ENCODE results near the gene HOXA6. TPM values are rescaled to one million over a fixed set of nuclear protein-coding genes. Genes with fewer than 3 reads are reported as not detected.
A peak's percentile ranks its signal among the peaks of the same experiment; 100 is the strongest.

Gene HOXA6
- total and polyA plus RNA-seq, 4 donors = 0.23 TPM; not detected in 3

GRCh38 chr7:27193335-27194001, 45.9 kb upstream of the HOXA6 start:
- Histone ChIP-seq H3K27ac (ENCODE audit: low read depth in 1 of 2, low read length in 2 of 2) (no peak overlapping the region), H3K4me1 (ENCODE audit: control insufficient read depth in 4 of 4, insufficient read depth in 4 of 4, low read length in 3 of 4) (peaks cover 12 to 20% (median 16%) of the 10 kb centered on the region in 4 donors), H3K4me3 (ENCODE audit: low read depth in 1 of 3, low read length in 3 of 3) (no peak overlapping the region), H3K9ac (ENCODE audit: low read depth in 1 of 2, low read length in 2 of 2) (no peak overlapping the region), H3K9me3 (ENCODE audit: control insufficient read depth in 4 of 4, low read length in 3 of 4) (peaks cover 0 to 6% (median under 1%) of the 10 kb centered on the region in 4 donors), H3K36me3 (ENCODE audit: control insufficient read depth in 4 of 4, insufficient read depth in 3 of 4, low read depth in 1 of 4, low read length in 3 of 4) (no peaks in the 10 kb centered on the region), H3K27me3 (ENCODE audit: control insufficient read depth in 4 of 4, insufficient read depth in 4 of 4, low read length in 3 of 4) (peaks cover 4 to 51% (median 30%) of the 10 kb centered on the region in 4 donors)
- no peak for DNase-seq (ENCODE audit: low spot score)
- TF ChIP-seq FOXA1 (IDR thresholded peaks at IDR 0.05) (no peak), NR2F2 (IDR thresholded peaks at IDR 0.05) (no peak)
- WGBS = 16% methylated on average over 29 of the region's 29 CpGs

- TF ChIP-seq, protein P1, sequence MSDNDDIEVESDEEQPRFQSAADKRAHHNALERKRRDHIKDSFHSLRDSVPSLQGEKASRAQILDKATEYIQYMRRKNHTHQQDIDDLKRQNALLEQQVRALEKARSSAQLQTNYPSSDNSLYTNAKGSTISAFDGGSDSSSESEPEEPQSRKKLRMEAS (IDR thresholded peaks at IDR 0.05) = no peak
- no peak for TF ChIP-seq RAD21 (IDR thresholded peaks at IDR 0.05)
- TF ChIP-seq JUND (IDR thresholded peaks at IDR 0.05) = no peak
- no peak for TF ChIP-seq NR2F2 (IDR thresholded peaks at IDR 0.05)
- TF ChIP-seq TAF1 (conservative IDR thresholded peaks at IDR 0.05) = no peak
- TF ChIP-seq EGR1 (IDR thresholded peaks at IDR 0.05; ENCODE audit: low read depth in 2 of 2) = no peak
- no peak for TF ChIP-seq GABPA (IDR thresholded peaks at IDR 0.05 in 1 of 2, conservative IDR thresholded peaks at IDR 0.05 in 1 of 2)
- TF ChIP-seq, protein P2, sequence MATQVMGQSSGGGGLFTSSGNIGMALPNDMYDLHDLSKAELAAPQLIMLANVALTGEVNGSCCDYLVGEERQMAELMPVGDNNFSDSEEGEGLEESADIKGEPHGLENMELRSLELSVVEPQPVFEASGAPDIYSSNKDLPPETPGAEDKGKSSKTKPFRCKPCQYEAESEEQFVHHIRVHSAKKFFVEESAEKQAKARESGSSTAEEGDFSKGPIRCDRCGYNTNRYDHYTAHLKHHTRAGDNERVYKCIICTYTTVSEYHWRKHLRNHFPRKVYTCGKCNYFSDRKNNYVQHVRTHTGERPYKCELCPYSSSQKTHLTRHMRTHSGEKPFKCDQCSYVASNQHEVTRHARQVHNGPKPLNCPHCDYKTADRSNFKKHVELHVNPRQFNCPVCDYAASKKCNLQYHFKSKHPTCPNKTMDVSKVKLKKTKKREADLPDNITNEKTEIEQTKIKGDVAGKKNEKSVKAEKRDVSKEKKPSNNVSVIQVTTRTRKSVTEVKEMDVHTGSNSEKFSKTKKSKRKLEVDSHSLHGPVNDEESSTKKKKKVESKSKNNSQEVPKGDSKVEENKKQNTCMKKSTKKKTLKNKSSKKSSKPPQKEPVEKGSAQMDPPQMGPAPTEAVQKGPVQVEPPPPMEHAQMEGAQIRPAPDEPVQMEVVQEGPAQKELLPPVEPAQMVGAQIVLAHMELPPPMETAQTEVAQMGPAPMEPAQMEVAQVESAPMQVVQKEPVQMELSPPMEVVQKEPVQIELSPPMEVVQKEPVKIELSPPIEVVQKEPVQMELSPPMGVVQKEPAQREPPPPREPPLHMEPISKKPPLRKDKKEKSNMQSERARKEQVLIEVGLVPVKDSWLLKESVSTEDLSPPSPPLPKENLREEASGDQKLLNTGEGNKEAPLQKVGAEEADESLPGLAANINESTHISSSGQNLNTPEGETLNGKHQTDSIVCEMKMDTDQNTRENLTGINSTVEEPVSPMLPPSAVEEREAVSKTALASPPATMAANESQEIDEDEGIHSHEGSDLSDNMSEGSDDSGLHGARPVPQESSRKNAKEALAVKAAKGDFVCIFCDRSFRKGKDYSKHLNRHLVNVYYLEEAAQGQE (IDR thresholded peaks at IDR 0.05) = no peak
- TF ChIP-seq YY1 (IDR thresholded peaks at IDR 0.05) = no peak
- H3K9me3 ChIP-seq (ENCODE audit: control insufficient read depth in 4 of 4, low read length in 3 of 4) = peaks cover 0 to 6% (median under 1%) of the 10 kb centered on the region in 4 donors
- peaks cover 14 to 26% (median 19%) of the 10 kb centered on the region in 4 donors for H3K4me1 ChIP-seq (ENCODE audit: control insufficient read depth in 4 of 4, insufficient read depth in 4 of 4, low read length in 3 of 4)
- H3K9ac ChIP-seq (ENCODE audit: low read depth in 1 of 2, low read length in 2 of 2) = no peak overlapping the region
- peaks cover 4 to 47% (median 30%) of the 10 kb centered on the region in 4 donors for H3K27me3 ChIP-seq (ENCODE audit: control insufficient read depth in 4 of 4, insufficient read depth in 4 of 4, low read length in 3 of 4)
- DNase-seq (ENCODE audit: low spot score) = no peak
- H3K4me3 ChIP-seq (ENCODE audit: low read depth in 1 of 3, low read length in 3 of 3) = peak overlapping the region in 1 of 3 donors; percentile 42
- H3K27ac ChIP-seq (ENCODE audit: low read depth in 1 of 2, low read length in 2 of 2) = no peak overlapping the region
- 4% methylated on average over 78 of the region's 78 CpGs for WGBS
- H3K36me3 ChIP-seq (ENCODE audit: control insufficient read depth in 4 of 4, insufficient read depth in 3 of 4, low read depth in 1 of 4, low read length in 3 of 4) = no peaks in the 10 kb centered on the region
These were observed 45.2 kb upstream of the HOXA6 start for GRCh38 chr7:27192546-27193334.

GRCh38 chr7:27191833-27192545, 44.4 kb upstream of the HOXA6 start:
- H3K36me3 ChIP-seq (ENCODE audit: control insufficient read depth in 4 of 4, insufficient read depth in 3 of 4, low read depth in 1 of 4, low read length in 3 of 4) = no peaks in the 10 kb centered on the region
- H3K4me1 ChIP-seq (ENCODE audit: control insufficient read depth in 4 of 4, insufficient read depth in 4 of 4, low read length in 3 of 4) = peaks cover 14 to 28% (median 20%) of the 10 kb centered on the region in 4 donors
- WGBS = 10% methylated on average over 42 of the region's 42 CpGs
- no peak overlapping the region for H3K9ac ChIP-seq (ENCODE audit: low read depth in 1 of 2, low read length in 2 of 2)
- H3K4me3 ChIP-seq (ENCODE audit: low read depth in 1 of 3, low read length in 3 of 3) = peak overlapping the region in 1 of 3 donors; percentile 42
- peaks cover 0 to 6% (median under 1%) of the 10 kb centered on the region in 4 donors for H3K9me3 ChIP-seq (ENCODE audit: control insufficient read depth in 4 of 4, low read length in 3 of 4)
- peaks cover 4 to 50% (median 30%) of the 10 kb centered on the region in 4 donors for H3K27me3 ChIP-seq (ENCODE audit: control insufficient read depth in 4 of 4, insufficient read depth in 4 of 4, low read length in 3 of 4)
- H3K27ac ChIP-seq (ENCODE audit: low read depth in 1 of 2, low read length in 2 of 2) = no peak overlapping the region
- no peak for DNase-seq (ENCODE audit: low spot score)
- no peak for TF ChIP-seq EGR1 (IDR thresholded peaks at IDR 0.05; ENCODE audit: low read depth in 2 of 2)
- no peak for TF ChIP-seq CTCF (IDR thresholded peaks at IDR 0.05; ENCODE audit: low read depth, low read length, missing input control)
- no peak for TF ChIP-seq FOXA1 (IDR thresholded peaks at IDR 0.05)
- TF ChIP-seq JUND (IDR thresholded peaks at IDR 0.05) = no peak
- TF ChIP-seq, protein P2 (IDR thresholded peaks at IDR 0.05) = no peak
- no peak for TF ChIP-seq RXRA (IDR thresholded peaks at IDR 0.05)
- TF ChIP-seq, protein P1 (IDR thresholded peaks at IDR 0.05) = no peak
- no peak for TF ChIP-seq HNF4A (conservative IDR thresholded peaks at IDR 0.05)
- TF ChIP-seq GABPA (IDR thresholded peaks at IDR 0.05 in 1 of 2, conservative IDR thresholded peaks at IDR 0.05 in 1 of 2) = no peak
